Left lung (tissue), 10 donors: Measurements from ENCODE around the gene KIF26B. TPM values are rescaled to one million over a fixed set of nuclear protein-coding genes. Genes with fewer than 3 reads are reported as not detected.

Experiments used
- ATAC-seq: fragments of 200-7000 bp; cut with Tn5 transposase; one replicate; pipeline ENCODE4 v1.9.1; 2020; ENCODE audit warnings: moderate library complexity
- DNase-seq, 4 donors: peaks; one replicate each; pipeline ENCODE4 v3.0.0-alpha.2; 2013 to 2020
- H3K27ac ChIP-seq, 2 donors: fragments of 200-600 bp; sonication (generic) in 1 of 2; one replicate each; pipeline versions ENCODE4 v1.5.0 to v1.8.0; 2020 to 2021
- H3K27me3 ChIP-seq, 2 donors: fragments of 200-600 bp; sonication (generic) in 1 of 2; one replicate each; pipeline versions ENCODE4 v1.5.0 to v1.8.0; 2020 to 2021
- H3K36me3 ChIP-seq, 2 donors: fragments of 200-600 bp; sonication (generic) in 1 of 2; one replicate each; pipeline versions ENCODE4 v1.5.0 to v1.8.0; 2020 to 2021
- H3K4me1 ChIP-seq, 2 donors: fragments of 200-600 bp; one replicate each; pipeline ENCODE4 v1.8.0; 2021
- H3K4me3 ChIP-seq, 2 donors: fragments of 200-600 bp; sonication (generic) in 1 of 2; one replicate each; pipeline versions ENCODE4 v1.5.0 to v1.8.0; 2020 to 2021; ENCODE audit warnings: mild to moderate bottlenecking in 1 of 2
- H3K9me3 ChIP-seq, 2 donors: fragments of 200-600 bp; sonication (generic) in 1 of 2; one replicate each; pipeline versions ENCODE4 v1.5.0 to v1.8.0; 2020 to 2021
- CTCF ChIP-seq, 2 donors: fragments of 200-600 bp; sonication (generic) in 1 of 2; IDR thresholded peaks; one replicate each; pipeline versions ENCODE4 v1.5.0 to v1.8.0; 2021; ENCODE audit warnings: antibody characterized with exemption in 2 of 2
- intact Hi-C, 2 donors: fragments of 100-400 bp; cut with DNase I; formaldehyde crosslinking; loops; one replicate each; pipeline versions ENCODE4 v1.11.2 to v1.14.2; 2022
- polyA plus RNA-seq, 6 donors: library from polyadenylated mRNA; unstranded; fragments of 120-200 nt; gene quantifications; one replicate each; pipeline ENCODE4 v1.2.1, GENCODE V29; 2013; ENCODE audit not compliant: insufficient read length in 6 of 6
- total RNA-seq, 2 donors: library from RNA; stranded (reverse); fragmentation: NEBNext Ultra II Directional; extraction: Animal tissue kit (Norgen Biotek cat#: 25700); gene quantifications; one replicate each; pipeline ENCODE4 v1.2.1, GENCODE V29; 2021
- donor health status: DM: no; HTN: yes; CAD: no.
- donor health status: DM: no; HTN: no; CAD: no.

The KIF26B gene
- total and polyA plus RNA-seq, 8 donors: 3.9 to 28.3 (median 6.5) TPM

GRCh38 chr1:245715291-245715701, 560.5 kb downstream of the KIF26B start:
- intact Hi-C loops: no loop called here
- DNase-seq: no peak
- Histone ChIP-seq H3K9me3 (no peaks in the 10 kb centered on the region), H3K36me3 (no peaks in the 10 kb centered on the region), H3K4me1 (no peaks in the 10 kb centered on the region), H3K27ac (no peak overlapping the region), H3K4me3 (no peak overlapping the region), H3K27me3 (no peaks in the 10 kb centered on the region)
- no peak for ATAC-seq
- no peak for TF ChIP-seq CTCF (IDR thresholded peaks at IDR 0.05)

GRCh38 chr1:245715970-245716369, 561.2 kb downstream of the KIF26B start:
- no peak overlapping the region for H3K27ac ChIP-seq
- intact Hi-C loops: no loop called here
- peak; percentile 58 for ATAC-seq

GRCh38 chr1:245716561-245716960, 561.8 kb downstream of the KIF26B start:
- H3K4me3 ChIP-seq: no peak overlapping the region
- H3K9me3 ChIP-seq: no peaks in the 10 kb centered on the region
- DNase-seq: no peak
- no peak for ATAC-seq
- TF ChIP-seq CTCF (IDR thresholded peaks at IDR 0.05): no peak
- no peaks in the 10 kb centered on the region for H3K36me3 ChIP-seq
- no peaks in the 10 kb centered on the region for H3K4me1 ChIP-seq
- no peak overlapping the region for H3K27ac ChIP-seq
- intact Hi-C loops: no loop called here
- no peaks in the 10 kb centered on the region for H3K27me3 ChIP-seq

More at GRCh38 chr1:245715970-245716369, 561.2 kb downstream of the KIF26B start:
- no peak for TF ChIP-seq CTCF (IDR thresholded peaks at IDR 0.05)
- no peaks in the 10 kb centered on the region for H3K9me3 ChIP-seq
- no peak for DNase-seq
- H3K4me3 ChIP-seq: no peak overlapping the region
- no peaks in the 10 kb centered on the region for H3K36me3 ChIP-seq
- no peaks in the 10 kb centered on the region for H3K4me1 ChIP-seq
- H3K27me3 ChIP-seq: no peaks in the 10 kb centered on the region

- TF ChIP-seq CTCF (IDR thresholded peaks at IDR 0.05): no peak
- intact Hi-C loops: no loop called here
- Histone ChIP-seq H3K4me3 (no peak overlapping the region), H3K27me3 (no peaks in the 10 kb centered on the region), H3K9me3 (no peaks in the 10 kb centered on the region), H3K4me1 (no peaks in the 10 kb centered on the region), H3K36me3 (no peaks in the 10 kb centered on the region), H3K27ac (no peak overlapping the region)
- ATAC-seq: no peak
- DNase-seq: no peak
Observed at GRCh38 chr1:245717611-245718010, 562.8 kb downstream of the KIF26B start.

GRCh38 chr1:245718123-245718522, 563.3 kb downstream of the KIF26B start:
- no peak for TF ChIP-seq CTCF (IDR thresholded peaks at IDR 0.05)
- Histone ChIP-seq H3K9me3 (no peaks in the 10 kb centered on the region), H3K4me1 (no peaks in the 10 kb centered on the region), H3K36me3 (no peaks in the 10 kb centered on the region), H3K27ac (no peak overlapping the region), H3K27me3 (no peaks in the 10 kb centered on the region), H3K4me3 (no peak overlapping the region)
- ATAC-seq: no peak
- DNase-seq: no peak
- intact Hi-C loops: no loop called here
